ENCODE data around the gene FMNL2. TPM values are rescaled to one million over a fixed set of nuclear protein-coding genes. Genes with fewer than 3 reads are reported as not detected.
A peak's percentile ranks its signal among the peaks of the same experiment; 100 is the strongest.

The FMNL2 gene
- total and polyA plus RNA-seq, 8 donors, result 7.8 to 100.0 (median 36.5) TPM

DNA sequence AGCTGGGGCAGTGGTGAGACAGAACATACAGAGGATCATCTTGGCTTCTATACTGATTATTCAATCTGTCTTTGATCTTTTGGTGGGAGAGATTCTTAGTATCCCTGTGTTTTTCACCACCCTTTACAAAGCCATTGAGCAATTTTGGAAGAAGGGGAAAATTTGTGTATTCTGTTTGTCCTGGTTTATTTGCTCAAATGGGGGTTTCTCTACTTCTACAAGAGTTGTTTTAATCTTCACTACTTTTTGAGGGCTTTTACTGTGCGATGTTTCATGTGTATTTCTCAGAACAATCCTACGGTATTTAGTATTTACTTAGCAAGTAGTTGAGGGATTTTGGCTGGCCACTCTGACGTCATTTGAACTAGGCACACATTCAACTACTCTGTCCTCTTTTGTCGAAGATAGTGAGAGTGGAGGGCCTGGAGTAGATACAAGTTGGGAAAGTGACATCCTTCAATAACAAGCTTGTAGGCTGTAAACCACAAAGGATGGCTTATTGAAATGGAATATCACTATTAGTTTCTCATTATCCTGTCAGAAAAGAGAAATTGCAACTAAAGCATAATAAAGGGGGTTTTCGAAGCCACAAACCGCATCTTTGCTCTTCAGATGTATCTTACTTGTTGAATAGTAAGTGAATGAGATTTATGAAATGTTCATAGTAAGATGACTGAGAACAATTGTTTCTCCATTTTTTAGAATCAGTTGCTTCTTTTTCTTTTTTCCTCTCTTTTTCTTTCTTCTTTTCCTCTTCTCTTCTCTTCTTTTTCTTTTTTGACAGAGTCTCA is 24.8 kb downstream of the FMNL2 start:
- no peaks in the 10 kb centered on the region for H3K36me3 ChIP-seq
- no peaks in the 10 kb centered on the region for H3K9me3 ChIP-seq
- H3K27ac ChIP-seq, result peak overlapping the region in 1 of 5 donors; percentile 9
- 54 to 68% (median 56%) methylated on average over 6 of the region's 6 CpGs for WGBS, 5 donors
- intact Hi-C loops (cut with DNase I; ENCODE audit: low total_unique reads), result no loop called here
- no peak for DNase-seq
- peaks cover 0 to 10% (median 2%) of the 10 kb centered on the region in 4 donors for H3K4me1 ChIP-seq
- H3K27me3 ChIP-seq, result no peaks in the 10 kb centered on the region
- H3K4me3 ChIP-seq, result no peak overlapping the region
- TF ChIP-seq, protein P1, sequence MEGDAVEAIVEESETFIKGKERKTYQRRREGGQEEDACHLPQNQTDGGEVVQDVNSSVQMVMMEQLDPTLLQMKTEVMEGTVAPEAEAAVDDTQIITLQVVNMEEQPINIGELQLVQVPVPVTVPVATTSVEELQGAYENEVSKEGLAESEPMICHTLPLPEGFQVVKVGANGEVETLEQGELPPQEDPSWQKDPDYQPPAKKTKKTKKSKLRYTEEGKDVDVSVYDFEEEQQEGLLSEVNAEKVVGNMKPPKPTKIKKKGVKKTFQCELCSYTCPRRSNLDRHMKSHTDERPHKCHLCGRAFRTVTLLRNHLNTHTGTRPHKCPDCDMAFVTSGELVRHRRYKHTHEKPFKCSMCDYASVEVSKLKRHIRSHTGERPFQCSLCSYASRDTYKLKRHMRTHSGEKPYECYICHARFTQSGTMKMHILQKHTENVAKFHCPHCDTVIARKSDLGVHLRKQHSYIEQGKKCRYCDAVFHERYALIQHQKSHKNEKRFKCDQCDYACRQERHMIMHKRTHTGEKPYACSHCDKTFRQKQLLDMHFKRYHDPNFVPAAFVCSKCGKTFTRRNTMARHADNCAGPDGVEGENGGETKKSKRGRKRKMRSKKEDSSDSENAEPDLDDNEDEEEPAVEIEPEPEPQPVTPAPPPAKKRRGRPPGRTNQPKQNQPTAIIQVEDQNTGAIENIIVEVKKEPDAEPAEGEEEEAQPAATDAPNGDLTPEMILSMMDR (IDR thresholded peaks at IDR 0.05), result no peak
- TF ChIP-seq POLR2AphosphoS5 (IDR thresholded peaks at IDR 0.05), result no peak
- no peak for TF ChIP-seq POLR2A (IDR thresholded peaks at IDR 0.05)
- no peak for TF ChIP-seq EP300 (IDR thresholded peaks at IDR 0.05)

DNA sequence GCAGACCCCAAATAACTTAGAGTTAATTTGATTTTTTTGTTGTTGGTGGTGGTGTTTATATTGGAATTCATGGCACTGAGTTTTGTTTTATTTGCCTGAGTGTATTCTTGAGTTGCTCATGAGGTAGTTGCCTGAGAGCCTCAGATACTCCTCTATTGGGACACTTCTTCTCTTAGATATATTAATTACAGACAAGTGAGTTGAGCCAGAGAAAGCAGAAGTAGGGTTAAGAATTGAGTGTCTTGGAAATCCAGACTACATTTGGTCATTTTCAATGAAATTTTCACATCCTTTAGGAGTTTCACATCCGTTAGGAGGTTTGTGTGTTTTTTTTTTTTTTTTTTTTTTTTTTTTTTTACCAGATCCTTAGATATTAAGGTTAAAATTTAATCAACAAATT is 29.0 kb downstream of the FMNL2 start:
- 78 to 96% (median 91%) methylated on average over 1 of the region's 1 CpG for WGBS, 5 donors
- H3K27me3 ChIP-seq, result no peaks in the 10 kb centered on the region
- DNase-seq, result no peak
- TF ChIP-seq POLR2AphosphoS5 (IDR thresholded peaks at IDR 0.05) (no peak), POLR2A (IDR thresholded peaks at IDR 0.05) (no peak), EP300 (IDR thresholded peaks at IDR 0.05) (no peak)
- TF ChIP-seq, protein P1 (IDR thresholded peaks at IDR 0.05), result no peak
- H3K27ac ChIP-seq, result no peak overlapping the region
- H3K36me3 ChIP-seq, result no peaks in the 10 kb centered on the region
- intact Hi-C loops (cut with DNase I; ENCODE audit: low total_unique reads), result no loop called here
- no peak overlapping the region for H3K4me3 ChIP-seq
- H3K4me1 ChIP-seq, result peaks cover 0 to 18% (median 5%) of the 10 kb centered on the region in 4 donors
- H3K9me3 ChIP-seq, result no peaks in the 10 kb centered on the region

DNA sequence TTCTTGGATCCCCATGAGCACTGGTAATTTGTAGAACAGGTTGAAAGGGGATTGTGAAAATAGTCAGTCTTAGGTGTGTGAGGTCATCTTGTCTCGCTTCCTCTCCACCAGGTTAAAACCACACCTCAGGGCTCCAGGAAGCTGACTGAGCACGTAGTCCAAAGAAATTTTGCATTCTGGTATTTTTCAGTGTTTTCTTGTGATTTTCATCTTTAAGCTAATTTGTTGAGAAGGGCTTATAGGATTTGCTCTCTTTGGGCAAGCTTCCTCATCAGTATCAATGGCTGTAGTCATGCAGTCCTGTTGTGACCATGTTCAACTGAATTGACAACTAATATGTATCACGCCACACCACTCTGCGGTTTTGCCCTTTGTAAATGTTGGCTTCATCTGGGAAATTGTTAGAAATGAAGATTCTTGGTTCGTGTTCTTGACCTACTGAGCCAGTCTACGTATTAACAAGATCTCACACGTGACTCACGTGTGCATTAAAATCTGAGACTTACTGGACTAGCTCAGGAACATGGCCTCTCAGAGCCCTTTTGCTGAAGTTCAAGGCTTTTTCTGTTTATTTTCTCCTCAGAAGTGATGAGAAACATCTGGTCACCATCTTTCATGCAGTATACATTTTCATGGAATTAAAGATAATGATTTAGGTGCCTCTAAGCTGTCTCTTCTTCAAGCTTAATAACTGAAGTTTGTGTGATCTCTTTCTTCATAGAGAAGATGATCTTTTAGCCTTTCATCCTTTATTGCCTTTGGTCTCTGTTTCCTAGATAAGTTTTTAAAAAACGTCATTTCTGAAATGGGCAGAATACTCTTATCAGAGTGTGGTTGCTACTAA is 32.8 kb downstream of the FMNL2 start:
- TF ChIP-seq POLR2A (IDR thresholded peaks at IDR 0.05) (no peak), EP300 (IDR thresholded peaks at IDR 0.05) (no peak), POLR2AphosphoS5 (IDR thresholded peaks at IDR 0.05) (no peak)
- TF ChIP-seq, protein P1 (IDR thresholded peaks at IDR 0.05), result no peak
- WGBS, 5 donors, result 79 to 88% (median 83%) methylated on average over 9 of the region's 9 CpGs
- intact Hi-C loops (cut with DNase I; ENCODE audit: low total_unique reads), result no loop called here
- Histone ChIP-seq H3K36me3 (no peaks in the 10 kb centered on the region), H3K4me1 (peaks cover 4 to 29% (median 20%) of the 10 kb centered on the region in 4 donors), H3K27ac (no peak overlapping the region), H3K9me3 (no peaks in the 10 kb centered on the region), H3K27me3 (no peaks in the 10 kb centered on the region), H3K4me3 (no peak overlapping the region)
- DNase-seq, result no peak

DNA sequence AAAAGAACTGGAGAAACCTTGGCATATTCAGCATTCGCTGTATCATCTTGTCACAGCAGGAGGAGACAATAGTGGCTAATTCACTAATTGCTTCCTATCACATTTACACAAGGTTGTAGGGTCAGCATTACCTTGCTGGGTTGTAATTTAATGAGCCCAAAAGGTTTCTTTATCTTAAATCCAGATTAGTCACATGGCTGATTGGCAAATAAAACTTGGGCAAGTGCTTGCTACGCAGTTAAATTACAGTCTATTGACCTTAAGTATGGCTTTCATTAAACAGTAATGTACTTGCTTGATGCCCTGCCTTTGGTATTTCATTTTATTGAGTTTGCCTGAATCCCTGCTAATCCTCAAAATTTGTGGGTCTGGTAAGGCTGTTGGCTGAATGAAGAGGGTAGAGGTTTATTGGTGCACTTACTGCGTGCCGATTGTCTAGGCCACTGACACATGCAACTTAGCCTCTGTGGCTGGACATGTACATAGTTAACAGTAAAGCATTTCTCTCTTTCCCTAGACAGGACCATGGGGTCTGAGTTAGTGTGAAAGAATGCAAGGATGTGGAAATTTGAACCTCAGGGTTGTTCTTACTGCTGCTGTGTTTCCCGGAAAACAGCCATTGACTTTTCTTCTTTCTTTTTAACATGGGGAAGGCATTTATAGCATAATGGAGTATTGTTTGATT is 34.3 kb downstream of the FMNL2 start:
- Histone ChIP-seq H3K9me3 (no peaks in the 10 kb centered on the region), H3K4me3 (no peak overlapping the region), H3K27ac (peak overlapping the region in 3 of 5 donors; percentile 5 to 66 (median 44)), H3K36me3 (no peaks in the 10 kb centered on the region), H3K27me3 (no peaks in the 10 kb centered on the region), H3K4me1 (peaks cover 4 to 29% (median 20%) of the 10 kb centered on the region in 4 donors)
- no peak for TF ChIP-seq EP300 (IDR thresholded peaks at IDR 0.05)
- TF ChIP-seq, protein P1 (IDR thresholded peaks at IDR 0.05), result no peak
- no peak for TF ChIP-seq POLR2AphosphoS5 (IDR thresholded peaks at IDR 0.05)
- no peak for TF ChIP-seq POLR2A (IDR thresholded peaks at IDR 0.05)
- intact Hi-C loops (cut with DNase I; ENCODE audit: low total_unique reads), result no loop called here
- DNase-seq, result peak in 1 of 2 donors; percentile 23
- 66 to 84% (median 72%) methylated on average over 5 of the region's 5 CpGs for WGBS, 5 donors

Data from stomach (tissue), 9 donors.